PFSK-1 (cell line): ENCODE data around the gene GPX7.

Experiments used
- FOXP2 ChIP-seq: optimal IDR thresholded peaks from 2 replicates; pipeline ENCODE3; 2011; ENCODE audit warnings: borderline replicate concordance, control low read depth, inconsistent platforms; ENCODE audit not compliant: insufficient read depth; ENCODE audit errors: extremely low read length, extremely low read depth
- POLR2AphosphoS5 ChIP-seq: IDR thresholded peaks from 2 replicates; pipeline ENCODE4 v1.6.1; 2012; ENCODE audit warnings: low read depth, mild to moderate bottlenecking, control low read depth, low read length, moderate library complexity
- SIN3A ChIP-seq: IDR thresholded peaks from 2 replicates; pipeline ENCODE4 v1.6.1; 2012; ENCODE audit warnings: mild to moderate bottlenecking, low read length, moderate library complexity, borderline replicate concordance; ENCODE audit not compliant: insufficient read depth
- TAF1 ChIP-seq: IDR thresholded peaks from 2 replicates; pipeline ENCODE4 v1.6.1; 2012; ENCODE audit warnings: low read length, control low read depth, borderline replicate concordance; ENCODE audit not compliant: insufficient read depth
- TF ChIP-seq, protein P1 (sequence below), 2 experiments: IDR thresholded peaks; 2 replicates each; pipeline versions ENCODE4 v1.6.1 to v1.8.0; 2011 to 2012; ENCODE audit warnings: low read depth in 2 of 2, low read length in 2 of 2, control low read depth in 1 of 2, inconsistent platforms in 1 of 2, mild to moderate bottlenecking in 1 of 2, moderate library complexity in 1 of 2; ENCODE audit not compliant: insufficient read depth in 1 of 2

GPX7 gene

GRCh38 chr1:52597912-52598311, 4.3 kb upstream of the GPX7 start:
- TF ChIP-seq SIN3A: no peak
- no peak for TF ChIP-seq FOXP2
- no peak for TF ChIP-seq TAF1
- TF ChIP-seq POLR2AphosphoS5: no peak
- TF ChIP-seq, protein P1, sequence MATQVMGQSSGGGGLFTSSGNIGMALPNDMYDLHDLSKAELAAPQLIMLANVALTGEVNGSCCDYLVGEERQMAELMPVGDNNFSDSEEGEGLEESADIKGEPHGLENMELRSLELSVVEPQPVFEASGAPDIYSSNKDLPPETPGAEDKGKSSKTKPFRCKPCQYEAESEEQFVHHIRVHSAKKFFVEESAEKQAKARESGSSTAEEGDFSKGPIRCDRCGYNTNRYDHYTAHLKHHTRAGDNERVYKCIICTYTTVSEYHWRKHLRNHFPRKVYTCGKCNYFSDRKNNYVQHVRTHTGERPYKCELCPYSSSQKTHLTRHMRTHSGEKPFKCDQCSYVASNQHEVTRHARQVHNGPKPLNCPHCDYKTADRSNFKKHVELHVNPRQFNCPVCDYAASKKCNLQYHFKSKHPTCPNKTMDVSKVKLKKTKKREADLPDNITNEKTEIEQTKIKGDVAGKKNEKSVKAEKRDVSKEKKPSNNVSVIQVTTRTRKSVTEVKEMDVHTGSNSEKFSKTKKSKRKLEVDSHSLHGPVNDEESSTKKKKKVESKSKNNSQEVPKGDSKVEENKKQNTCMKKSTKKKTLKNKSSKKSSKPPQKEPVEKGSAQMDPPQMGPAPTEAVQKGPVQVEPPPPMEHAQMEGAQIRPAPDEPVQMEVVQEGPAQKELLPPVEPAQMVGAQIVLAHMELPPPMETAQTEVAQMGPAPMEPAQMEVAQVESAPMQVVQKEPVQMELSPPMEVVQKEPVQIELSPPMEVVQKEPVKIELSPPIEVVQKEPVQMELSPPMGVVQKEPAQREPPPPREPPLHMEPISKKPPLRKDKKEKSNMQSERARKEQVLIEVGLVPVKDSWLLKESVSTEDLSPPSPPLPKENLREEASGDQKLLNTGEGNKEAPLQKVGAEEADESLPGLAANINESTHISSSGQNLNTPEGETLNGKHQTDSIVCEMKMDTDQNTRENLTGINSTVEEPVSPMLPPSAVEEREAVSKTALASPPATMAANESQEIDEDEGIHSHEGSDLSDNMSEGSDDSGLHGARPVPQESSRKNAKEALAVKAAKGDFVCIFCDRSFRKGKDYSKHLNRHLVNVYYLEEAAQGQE (IDR thresholded peaks at IDR 0.05; ENCODE audit: insufficient read depth in 1 of 2, low read depth in 2 of 2, low read length in 2 of 2): no peak

GRCh38 chr1:52598729-52599128, 3.4 kb upstream of the GPX7 start:
- TF ChIP-seq TAF1: no peak
- TF ChIP-seq POLR2AphosphoS5: no peak
- TF ChIP-seq FOXP2: no peak
- TF ChIP-seq, protein P1 (IDR thresholded peaks at IDR 0.05; ENCODE audit: insufficient read depth in 1 of 2, low read depth in 2 of 2, low read length in 2 of 2): no peak
- TF ChIP-seq SIN3A: no peak

- TF ChIP-seq FOXP2: no peak
- no peak for TF ChIP-seq POLR2AphosphoS5
- no peak for TF ChIP-seq TAF1
- TF ChIP-seq, protein P1 (IDR thresholded peaks at IDR 0.05; ENCODE audit: insufficient read depth in 1 of 2, low read depth in 2 of 2, low read length in 2 of 2): no peak
- no peak for TF ChIP-seq SIN3A
Measured at GRCh38 chr1:52599236-52599635, 2.9 kb upstream of the GPX7 start.

GRCh38 chr1:52600533-52601179, 1.5 kb upstream of the GPX7 start:
- TF ChIP-seq FOXP2 (no peak), POLR2AphosphoS5 (no peak), TAF1 (no peak), SIN3A (no peak)
- TF ChIP-seq, protein P1 (IDR thresholded peaks at IDR 0.05; ENCODE audit: insufficient read depth in 1 of 2, low read depth in 2 of 2, low read length in 2 of 2): no peak

- no peak for TF ChIP-seq SIN3A
- no peak for TF ChIP-seq POLR2AphosphoS5
- no peak for TF ChIP-seq FOXP2
- TF ChIP-seq, protein P1 (IDR thresholded peaks at IDR 0.05; ENCODE audit: insufficient read depth in 1 of 2, low read depth in 2 of 2, low read length in 2 of 2): no peak
- TF ChIP-seq TAF1: no peak
Measured at GRCh38 chr1:52601519-52601918, 652 bp upstream of the GPX7 start.
